IMR-90 (cell line): ENCODE measurements around the gene TCERG1L. TPM values are rescaled to one million over a fixed set of nuclear protein-coding genes. Genes with fewer than 3 reads are reported as not detected.

Source experiments
- ATAC-seq: fragments of 200-7000 bp; cut with Tn5 transposase; 2 replicates; pipeline ENCODE4 v1.9.1; 2020; ENCODE audit warnings: low read depth, mild to moderate bottlenecking, moderate library complexity
- BruUV-seq: library from RNA; stranded (reverse); fragments of 400-500 nt; replicated peaks from 2 replicates; lab custom pipeline; 2021; lab: Mats Ljungman, UMichigan
- CTCF ChIA-PET: fragments of 300-600 bp; formaldehyde crosslinking; extraction: SDS; loops from one replicate; lab custom pipeline; 2021; ENCODE audit warnings: antibody characterized with exemption; lab: Yijun Ruan, JAX
- POLR2A ChIA-PET: fragments of 300-600 bp; sonication (Branson Sonifier 250); formaldehyde crosslinking; loops from one replicate; lab custom pipeline; 2022; ENCODE audit warnings: antibody characterized with exemption; ENCODE audit not compliant: unreplicated experiment; lab: Charles Lee
- DNase-seq: peaks from one replicate; pipeline ENCODE4 v3.0.0; 2013
- H2AFZ ChIP-seq: replicated peaks from 2 replicates; pipeline ENCODE3; 2013; ENCODE audit warnings: low read length, mild to moderate bottlenecking; ENCODE audit not compliant: poor library complexity
- H2AK5ac ChIP-seq: 2 replicates; pipeline ENCODE4 v1.6.1; 2013; ENCODE audit warnings: low read depth, low read length, inconsistent platforms
- H2AK9ac ChIP-seq: replicated peaks from 2 replicates; pipeline ENCODE3; 2013; ENCODE audit warnings: mild to moderate bottlenecking, low read depth, low read length, moderate library complexity; ENCODE audit not compliant: poor library complexity
- H2BK120ac ChIP-seq: 2 replicates; pipeline ENCODE4 v1.6.1; 2013; ENCODE audit warnings: low read depth, low read length, inconsistent platforms
- H2BK15ac ChIP-seq: 3 replicates; pipeline ENCODE4 v1.6.1; 2013; ENCODE audit warnings: low read depth, low read length, inconsistent platforms
- H2BK20ac ChIP-seq: 2 replicates; pipeline ENCODE4 v1.6.1; 2013; ENCODE audit warnings: low read depth, mild to moderate bottlenecking, inconsistent platforms, low read length, moderate library complexity
- H2BK5ac ChIP-seq: 2 replicates; pipeline ENCODE4 v1.6.1; 2013; ENCODE audit warnings: mild to moderate bottlenecking, low read depth, low read length, inconsistent platforms; ENCODE audit not compliant: poor library complexity, severe bottlenecking
- H3K14ac ChIP-seq: replicated peaks from 2 replicates; pipeline ENCODE4 v1.6.1; 2013; ENCODE audit warnings: low read depth, low read length, inconsistent platforms
- H3K18ac ChIP-seq: 2 replicates; pipeline ENCODE4 v1.6.1; 2013; ENCODE audit warnings: low read depth, low read length, control low read depth
- H3K23ac ChIP-seq: 2 replicates; pipeline ENCODE4 v1.6.1; 2013; ENCODE audit warnings: low read depth, low read length, inconsistent platforms
- H3K27ac ChIP-seq: 2 replicates; pipeline ENCODE4 v1.5.1; 2013; ENCODE audit warnings: mild to moderate bottlenecking, control low read depth, low read length; ENCODE audit not compliant: insufficient read depth
- H3K27me3 ChIP-seq: 2 replicates; pipeline ENCODE4 v1.6.1; 2013; ENCODE audit warnings: low read length; ENCODE audit not compliant: control insufficient read depth, insufficient read depth
- H3K36me3 ChIP-seq: 2 replicates; pipeline ENCODE4 v1.6.1; 2013; ENCODE audit warnings: low read length, mixed read lengths; ENCODE audit not compliant: control insufficient read depth, insufficient read depth
- H3K4ac ChIP-seq: 2 replicates; pipeline ENCODE4 v1.6.1; 2013; ENCODE audit warnings: low read depth, low read length, inconsistent platforms
- H3K4me1 ChIP-seq: 2 replicates; pipeline ENCODE4 v1.6.1; 2013; ENCODE audit warnings: low read length, mixed read lengths; ENCODE audit not compliant: control insufficient read depth, insufficient read depth
- H3K4me2 ChIP-seq: 2 replicates; pipeline ENCODE4 v1.6.1; 2013; ENCODE audit warnings: low read depth, mild to moderate bottlenecking, control low read depth, low read length, moderate library complexity
- H3K4me3 ChIP-seq: 2 replicates; pipeline ENCODE4 v1.5.1; 2013; ENCODE audit warnings: low read depth, mild to moderate bottlenecking, control low read depth, low read length, moderate library complexity; ENCODE audit not compliant: insufficient read depth
- H3K56ac ChIP-seq: 2 replicates; pipeline ENCODE4 v1.6.1; 2013; ENCODE audit warnings: low read length, inconsistent platforms; ENCODE audit not compliant: insufficient read depth; ENCODE audit errors: extremely low read depth
- H3K79me1 ChIP-seq, 2 experiments: 2 replicates each; pipeline ENCODE4 v1.6.1; 2013; ENCODE audit warnings: low read length in 2 of 2, inconsistent platforms in 1 of 2, low read depth in 1 of 2
- H3K9ac ChIP-seq: 2 replicates; pipeline ENCODE4 v1.6.1; 2013; ENCODE audit warnings: low read depth, low read length, control low read depth
- H3K9me1 ChIP-seq: 2 replicates; pipeline ENCODE4 v1.6.1; 2013; ENCODE audit warnings: low read length, inconsistent platforms; ENCODE audit not compliant: insufficient read depth
- H3K9me3 ChIP-seq: 2 replicates; pipeline ENCODE4 v1.6.1; 2013; ENCODE audit warnings: low read length; ENCODE audit not compliant: control insufficient read depth, insufficient read depth
- H4K20me1 ChIP-seq: 2 replicates; pipeline ENCODE4 v1.6.1; 2013; ENCODE audit warnings: low read length, inconsistent platforms; ENCODE audit not compliant: insufficient read depth
- H4K5ac ChIP-seq: 2 replicates; pipeline ENCODE4 v1.6.1; 2013; ENCODE audit warnings: mild to moderate bottlenecking, low read depth, low read length, control low read depth
- H4K8ac ChIP-seq, 2 experiments: 2 replicates each; pipeline ENCODE4 v1.6.1; 2013; ENCODE audit warnings: low read depth in 2 of 2, low read length in 2 of 2, control low read depth in 1 of 2, inconsistent platforms in 1 of 2
- H4K91ac ChIP-seq: 2 replicates; pipeline ENCODE4 v1.6.1; 2013; ENCODE audit warnings: low read depth, low read length, inconsistent platforms; ENCODE audit not compliant: insufficient read depth
- CEBPB ChIP-seq: IDR thresholded peaks from 2 replicates; pipeline ENCODE4 v1.6.1; 2012; ENCODE audit warnings: low read depth, low read length, improper control_type of control experiment
- WGBS, 2 experiments: methylation state at CpG; one replicate each; pipeline versions ENCODE4 v1.1.5 to v1.1.7; 2013; ENCODE audit warnings: missing lambda C conversion rate in 2 of 2; ENCODE audit not compliant: insufficient read length in 1 of 2; ENCODE audit errors: extremely low coverage in 2 of 2; 5-methylcytosine and 5-hydroxymethylcytosine counted together
- dilution Hi-C: fragments of 300-500 bp; cut with HindIII; formaldehyde crosslinking; loops from one replicate; pipeline ENCODE4 v1.14.3; 2018; ENCODE audit warnings: low sequenced_read_pairs; ENCODE audit not compliant: unreplicated experiment
- in situ Hi-C: fragments of 300-500 bp; cut with MboI; formaldehyde crosslinking; loops from 3 replicates; pipeline ENCODE4 v1.14.3; 2019; ENCODE audit warnings: low sequenced_read_pairs, inconsistent platforms, mixed read lengths
- intact Hi-C: fragments of 100-400 bp; cut with micrococcal nuclease; formaldehyde crosslinking; loops from 2 replicates; pipeline ENCODE4 v1.10.0; 2022
- polyA plus RNA-seq, 3 experiments: library from polyadenylated mRNA; depleted of rRNA; stranded (reverse); fragments of >200 nt; gene quantifications; 2 replicates each; pipeline ENCODE4 v1.2.3, GENCODE V29; 2012; ENCODE audit warnings: low replicate concordance in 1 of 3
- total RNA-seq: library from RNA; depleted of rRNA; stranded (reverse); fragments of >200 nt; gene quantifications from 2 replicates; pipeline ENCODE4 v1.2.3, GENCODE V29; 2012

TCERG1L gene
- total and polyA plus RNA-seq, 2 of the 4 experiments (the other 2 are of a cell fraction): not detected

- Histone ChIP-seq H2BK15ac (no peak overlapping the region), H3K9me3 (peaks cover 52% of the 10 kb centered on the region), H3K4ac (no peak overlapping the region), H4K5ac (no peak overlapping the region), H4K91ac (no peak overlapping the region), H3K27me3 (no peaks in the 10 kb centered on the region), H3K36me3 (no peaks in the 10 kb centered on the region), H4K20me1 (no peaks in the 10 kb centered on the region), H4K8ac (no peak overlapping the region), H3K18ac (no peak overlapping the region), H2AFZ (no peak overlapping the region), H2BK20ac (no peak overlapping the region), H3K4me3 (no peak overlapping the region), H3K9me1 (no peaks in the 10 kb centered on the region), H2AK9ac (no peak overlapping the region), H3K23ac (no peak overlapping the region), H3K4me1 (no peaks in the 10 kb centered on the region), H2BK120ac (no peak overlapping the region), H3K9ac (no peak overlapping the region), H3K4me2 (no peak overlapping the region), H2AK5ac (no peak overlapping the region), H2BK5ac (no peak overlapping the region), H3K56ac (no peak overlapping the region), H3K27ac (no peak overlapping the region), H3K79me1 (no peaks in the 10 kb centered on the region), H3K14ac (no peak overlapping the region)
- ChIA-PET CTCF (no interaction called here), POLR2A (no interaction called here)
- TF ChIP-seq CEBPB: no peak
- 53% methylated on average over 7 of the region's 9 CpGs; no CpG with 5 or more reads in 1 of the 2 experiments for WGBS, 2 experiments
- ATAC-seq: no peak
- intact Hi-C loops: no loop called here
- BruUV-seq: no TSS peak
- dilution Hi-C loops: no loop called here
- in situ Hi-C loops: no loop called here
- DNase-seq: no peak
Measured at GRCh38 chr10:131155876-131156230, 155.7 kb downstream of the TCERG1L start.
